Small intestine (tissue), 7 donors: ENCODE measurements around the gene GFOD1. TPM values are rescaled to one million over a fixed set of nuclear protein-coding genes. Genes with fewer than 3 reads are reported as not detected.

Source experiments
- DNase-seq, 2 donors: peaks; one replicate each; pipeline versions ENCODE4 v3.0.0 to v3.0.0-alpha.2; 2013
- FAIRE-seq: peaks from 2 replicates; lab custom pipeline; 2012; peaks lifted over from hg19 to GRCh38; lab: Jason Lieb, UNC
- H3K27ac ChIP-seq, 3 donors: one replicate each; pipeline ENCODE4 v1.5.1; 2013; ENCODE audit warnings: low read length in 2 of 3, mild to moderate bottlenecking in 2 of 3, control low read depth in 1 of 3, inconsistent platforms in 1 of 3, low read depth in 1 of 3, moderate library complexity in 1 of 3
- H3K27me3 ChIP-seq, 3 donors: one replicate each; pipeline ENCODE4 v1.6.1; 2013; ENCODE audit warnings: low read length in 3 of 3, inconsistent platforms in 1 of 3; ENCODE audit not compliant: control insufficient read depth in 3 of 3, insufficient read depth in 3 of 3
- H3K36me3 ChIP-seq, 3 donors: one replicate each; pipeline ENCODE4 v1.6.1; 2013; ENCODE audit warnings: low read length in 3 of 3, inconsistent platforms in 1 of 3, low read depth in 1 of 3, mild to moderate bottlenecking in 1 of 3, moderate library complexity in 1 of 3; ENCODE audit not compliant: control insufficient read depth in 3 of 3, insufficient read depth in 2 of 3
- H3K4me1 ChIP-seq, 3 donors: one replicate each; pipeline ENCODE4 v1.6.1; 2013; ENCODE audit warnings: low read length in 2 of 3, inconsistent platforms in 1 of 3, low read depth in 1 of 3, mild to moderate bottlenecking in 1 of 3, moderate library complexity in 1 of 3; ENCODE audit not compliant: control insufficient read depth in 3 of 3, insufficient read depth in 2 of 3
- H3K4me3 ChIP-seq, 3 donors: one replicate each; pipeline ENCODE4 v1.5.1; 2013; ENCODE audit warnings: low read length in 3 of 3, control low read depth in 1 of 3, inconsistent platforms in 1 of 3, low read depth in 1 of 3, mild to moderate bottlenecking in 1 of 3, moderate library complexity in 1 of 3
- H3K9me3 ChIP-seq, 2 donors: one replicate each; pipeline ENCODE4 v1.6.1; 2013; ENCODE audit warnings: low read depth in 1 of 2, low read length in 1 of 2; ENCODE audit not compliant: control insufficient read depth in 2 of 2, insufficient read depth in 1 of 2
- WGBS, 3 donors: extraction: QIAGEN DNeasy Blood & Tissue Kit; methylation state at CpG; one replicate each; pipeline ENCODE4 v1.1.7; 2013; 5-methylcytosine and 5-hydroxymethylcytosine counted together
- polyA plus RNA-seq, 4 donors: library from polyadenylated mRNA; stranded (reverse) in 3 of 4; unstranded in 1 of 4; fragments of 200-250 nt in 3 of 4; fragments of 120-200 nt in 1 of 4; gene quantifications; one replicate each; pipeline versions ENCODE4 v1.2.1 to v1.2.3, GENCODE V29; 2013
- donor health status: healthy with polysubstance abuse.
- donor health status: control.
- donor health status: control.
- donor health status: Bipolar disorder and iron deficiency.
- donor health status: healthy.

Gene GFOD1
- polyA plus RNA-seq, 4 donors = 1.1 to 7.3 (median 1.5) TPM

- no peaks in the 10 kb centered on the region for H3K9me3 ChIP-seq
- H3K4me1 ChIP-seq = peaks cover 0 to 2% (median 0%) of the 10 kb centered on the region in 3 donors
- DNase-seq = no peak
- no peaks in the 10 kb centered on the region for H3K27me3 ChIP-seq
- no peaks in the 10 kb centered on the region for H3K36me3 ChIP-seq
- no peak overlapping the region for H3K27ac ChIP-seq
- no peak for FAIRE-seq
- WGBS, 3 donors = 68 to 83% (median 81%) methylated on average over 4 of the region's 4 CpGs
- no peak overlapping the region for H3K4me3 ChIP-seq
Measured at GRCh38 chr6:13441778-13442177, 45.6 kb downstream of the GFOD1 start.

GRCh38 chr6:13439644-13440043 is 47.8 kb downstream of the GFOD1 start:
- H3K27me3 ChIP-seq = no peaks in the 10 kb centered on the region
- H3K4me3 ChIP-seq = no peak overlapping the region
- 94 to 100% (median 95%) methylated on average over 1 of the region's 1 CpG for whole genome bisulfite sequencing, 3 donors
- DNase-seq (no peak), FAIRE-seq (no peak)
- H3K9me3 ChIP-seq = peaks cover 0 to under 1% of the 10 kb centered on the region in 2 donors
- H3K36me3 ChIP-seq = no peaks in the 10 kb centered on the region
- H3K4me1 ChIP-seq = peaks cover 0 to 2% (median 0%) of the 10 kb centered on the region in 3 donors
- H3K27ac ChIP-seq = no peak overlapping the region

- H3K27ac ChIP-seq = no peak overlapping the region
- H3K36me3 ChIP-seq = no peaks in the 10 kb centered on the region
- FAIRE-seq (no peak), DNase-seq (no peak)
- WGBS, 3 donors = 93 to 97% (median 96%) methylated on average over 1 of the region's 1 CpG
- peaks cover 0 to 11% of the 10 kb centered on the region in 2 donors for H3K9me3 ChIP-seq
- H3K27me3 ChIP-seq = no peaks in the 10 kb centered on the region
- peaks cover 0 to 2% (median 0%) of the 10 kb centered on the region in 3 donors for H3K4me1 ChIP-seq
- H3K4me3 ChIP-seq = no peak overlapping the region
Measured at GRCh38 chr6:13438126-13438525, 49.3 kb downstream of the GFOD1 start.

GRCh38 chr6:13437218-13437996 is 50.0 kb downstream of the GFOD1 start:
- no peak for FAIRE-seq
- H3K27me3 ChIP-seq = no peaks in the 10 kb centered on the region
- peaks cover 0 to 2% (median 0%) of the 10 kb centered on the region in 3 donors for H3K4me1 ChIP-seq
- H3K4me3 ChIP-seq = no peak overlapping the region
- WGBS, 3 donors = 79 to 97% (median 88%) methylated on average over 3 of the region's 3 CpGs
- H3K9me3 ChIP-seq = peaks cover 0 to 11% of the 10 kb centered on the region in 2 donors
- no peak for DNase-seq
- H3K36me3 ChIP-seq = no peaks in the 10 kb centered on the region
- H3K27ac ChIP-seq = no peak overlapping the region

GRCh38 chr6:13436399-13437217 is 50.8 kb downstream of the GFOD1 start:
- no peak overlapping the region for H3K4me3 ChIP-seq
- H3K36me3 ChIP-seq = no peaks in the 10 kb centered on the region
- no peak for FAIRE-seq
- peaks cover 0 to 2% (median 0%) of the 10 kb centered on the region in 3 donors for H3K4me1 ChIP-seq
- H3K27ac ChIP-seq = no peak overlapping the region
- peaks cover 0 to 11% of the 10 kb centered on the region in 2 donors for H3K9me3 ChIP-seq
- no peaks in the 10 kb centered on the region for H3K27me3 ChIP-seq
- whole genome bisulfite sequencing, 3 donors = 89 to 96% (median 90%) methylated on average over 7 of the region's 7 CpGs
- no peak for DNase-seq

- WGBS, 3 donors = 48 to 56% (median 48%) methylated on average over 4 of the region's 4 CpGs
- no peak overlapping the region for H3K4me3 ChIP-seq
- H3K9me3 ChIP-seq = peaks cover 0 to 11% of the 10 kb centered on the region in 2 donors
- peaks cover 0 to 2% (median 0%) of the 10 kb centered on the region in 3 donors for H3K4me1 ChIP-seq
- H3K36me3 ChIP-seq = no peaks in the 10 kb centered on the region
- no peaks in the 10 kb centered on the region for H3K27me3 ChIP-seq
- FAIRE-seq = no peak
- no peak for DNase-seq
- no peak overlapping the region for H3K27ac ChIP-seq
Measured at GRCh38 chr6:13435477-13436246, 51.7 kb downstream of the GFOD1 start.

GRCh38 chr6:13434777-13435176 is 52.6 kb downstream of the GFOD1 start:
- H3K4me3 ChIP-seq = no peak overlapping the region
- H3K36me3 ChIP-seq = no peaks in the 10 kb centered on the region
- FAIRE-seq = no peak
- WGBS, 3 donors = 81 to 87% (median 85%) methylated on average over 6 of the region's 6 CpGs
- peaks cover 0 to 11% of the 10 kb centered on the region in 2 donors for H3K9me3 ChIP-seq
- H3K27ac ChIP-seq = peak overlapping the region in 1 of 3 donors; percentile 9
- no peak for DNase-seq
- H3K4me1 ChIP-seq = peaks cover 0 to 2% (median 0%) of the 10 kb centered on the region in 3 donors
- H3K27me3 ChIP-seq = no peaks in the 10 kb centered on the region
